HG03103 (cell line): ENCODE measurements around the gene MS4A1.
"Not testable (repeated sequence)": the region's sequence is repeated elsewhere in the genome, so short reads cannot be mapped to it uniquely, and the experiment has no call there.

Source experiments
- ATAC-seq: cut with Tn5 transposase; IDR thresholded peaks from one replicate; pipeline ENCODE4 v1.9.1; 2021; ENCODE audit warnings: low read depth; ENCODE audit not compliant: unreplicated experiment

Gene MS4A1

DNA sequence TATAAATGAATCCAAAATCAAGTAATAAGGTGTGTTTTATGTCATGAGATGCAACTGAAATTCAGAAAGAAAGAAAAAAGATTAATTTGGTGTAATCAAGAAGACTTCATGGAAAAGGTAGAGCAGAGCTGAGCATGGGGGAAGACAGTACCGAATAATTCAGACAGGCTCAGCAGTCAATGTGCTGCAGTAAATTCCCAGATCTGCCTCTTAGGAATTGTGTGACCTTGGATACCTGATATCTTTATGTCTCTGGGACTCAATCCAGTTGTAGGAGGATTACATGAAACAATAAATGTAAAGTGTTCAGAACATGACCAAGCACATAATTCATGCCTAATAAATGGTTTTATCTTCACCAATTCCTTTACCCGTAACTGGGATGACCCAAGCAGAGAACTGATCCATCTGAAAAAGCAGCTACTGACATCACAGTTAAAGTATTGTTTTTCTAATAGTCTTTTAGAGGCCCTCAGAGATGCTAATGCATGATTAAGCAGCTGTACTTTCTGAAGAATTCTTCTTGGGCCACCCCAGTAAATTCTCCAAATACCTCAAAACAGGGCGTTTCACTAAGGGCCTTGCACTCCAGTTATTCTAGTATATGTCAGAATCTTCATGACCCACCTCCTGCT lies 44.7 kb downstream of the MS4A1 start:
- no peak for ATAC-seq

DNA sequence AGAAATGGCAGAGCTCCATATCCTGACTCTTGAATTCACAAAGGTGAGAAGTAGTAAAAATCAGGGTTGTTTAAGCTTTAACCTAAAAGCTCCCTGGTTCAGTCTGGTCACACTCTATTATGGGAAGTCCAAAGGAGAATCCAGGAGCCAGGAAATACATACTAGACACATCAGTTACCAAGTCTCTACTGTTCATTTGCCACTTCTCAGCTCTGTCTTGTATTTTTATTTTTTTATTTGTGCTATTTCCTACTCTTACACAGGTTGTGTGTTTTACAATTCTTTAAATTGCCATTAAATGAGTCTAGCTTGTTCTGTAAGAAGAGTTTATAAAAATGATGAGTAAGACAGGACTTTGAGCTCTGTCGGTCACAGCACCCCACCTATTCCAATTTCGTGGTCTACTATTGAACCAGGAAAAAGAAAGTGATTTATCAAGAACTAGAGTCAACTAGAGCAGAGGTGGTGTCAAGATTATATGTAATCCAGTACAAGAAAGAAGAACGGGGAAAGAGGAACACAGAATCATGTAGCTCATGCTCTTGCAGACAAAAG lies 46.7 kb downstream of the MS4A1 start:
- no peak for ATAC-seq

DNA sequence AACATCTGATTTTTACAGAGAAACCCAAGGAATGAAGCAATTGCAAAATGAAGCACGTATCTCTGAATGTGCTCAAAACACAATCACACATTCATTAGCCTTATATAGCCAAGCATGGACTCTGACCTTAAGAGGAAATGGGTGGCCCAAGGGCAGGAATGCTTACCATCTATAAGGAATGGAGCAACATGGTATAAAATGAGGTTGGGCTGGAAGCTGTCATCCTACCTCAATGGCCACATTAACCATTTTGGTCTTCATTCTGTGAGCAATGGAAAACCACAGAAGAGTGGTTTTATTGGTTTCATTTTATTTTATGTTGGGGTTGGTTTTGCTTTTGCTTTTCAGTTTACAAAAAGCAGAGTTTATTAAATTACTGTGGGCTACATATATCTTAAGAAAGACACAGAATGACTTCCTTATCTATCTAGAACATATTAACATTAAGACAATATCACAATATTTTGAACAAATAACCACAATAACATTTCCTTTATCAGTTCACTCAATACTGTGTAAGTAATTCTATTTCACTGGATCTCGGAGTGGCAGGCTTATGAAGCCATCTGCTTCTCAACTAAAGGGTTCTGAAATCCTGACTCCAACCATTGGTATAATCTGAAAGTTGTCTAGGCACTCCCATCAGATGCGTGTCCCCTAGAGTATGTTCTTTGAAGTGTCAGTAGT lies 48.7 kb downstream of the MS4A1 start:
- ATAC-seq: no peak

DNA sequence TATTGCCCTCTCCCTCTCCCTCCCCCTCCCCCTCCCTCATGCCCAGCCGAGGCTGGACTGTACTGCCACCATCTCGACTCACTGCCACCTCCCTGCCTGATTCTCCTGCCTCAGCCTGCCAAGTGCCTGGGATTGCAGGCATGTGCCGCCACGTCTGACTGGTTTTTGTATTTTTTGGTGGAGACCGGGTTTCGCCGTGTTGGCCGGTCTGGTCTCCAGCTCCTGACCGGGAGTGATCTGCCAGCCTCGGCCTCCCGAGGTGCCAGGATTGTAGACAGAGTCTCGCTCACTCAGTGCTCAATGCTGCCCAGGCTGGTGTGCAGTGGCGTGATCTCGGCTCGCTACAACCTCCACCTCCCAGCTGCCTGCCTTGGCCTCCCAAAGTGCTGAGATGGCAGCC lies 54.0 kb downstream of the MS4A1 start:
- not testable (repeated sequence) for ATAC-seq

DNA sequence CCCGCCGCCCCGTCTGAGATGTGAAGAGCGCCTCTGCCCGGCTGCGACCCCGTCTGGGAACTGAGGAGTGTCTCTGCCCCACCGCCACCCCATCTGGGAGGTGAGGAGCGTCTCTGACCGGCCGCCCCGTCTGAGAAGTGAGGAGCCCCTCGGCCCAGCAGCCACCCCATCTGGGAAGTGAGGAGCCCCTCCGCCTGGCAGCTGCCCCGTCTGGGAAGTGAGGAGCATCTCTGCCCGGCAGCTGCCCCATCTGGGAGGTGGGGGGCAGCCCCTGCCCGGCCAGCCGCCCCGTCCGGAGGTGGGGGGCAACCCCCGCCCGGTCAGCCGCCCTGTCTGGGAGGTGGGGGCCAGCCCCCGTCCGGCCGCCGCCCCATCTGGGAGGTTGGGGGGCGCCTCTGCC lies 54.6 kb downstream of the MS4A1 start:
- not testable (repeated sequence) for ATAC-seq

DNA sequence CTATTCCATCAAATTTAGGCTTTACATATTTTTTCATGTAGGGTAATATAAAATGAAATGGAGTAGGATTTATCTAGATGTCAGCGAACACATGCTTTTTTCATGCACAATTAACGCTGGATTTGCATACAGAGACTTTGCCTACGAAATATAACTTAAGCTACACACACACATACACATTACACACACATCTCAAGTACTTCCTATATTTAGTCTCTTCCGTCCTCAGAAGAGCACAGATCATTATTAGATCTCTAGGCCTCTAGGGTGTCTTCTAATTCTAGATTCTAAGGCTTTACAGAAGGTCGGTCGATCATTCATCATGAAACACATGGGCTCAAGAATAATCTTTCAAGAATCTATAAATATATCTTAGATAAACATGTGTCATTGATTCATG lies 55.7 kb downstream of the MS4A1 start:
- ATAC-seq: no peak

DNA sequence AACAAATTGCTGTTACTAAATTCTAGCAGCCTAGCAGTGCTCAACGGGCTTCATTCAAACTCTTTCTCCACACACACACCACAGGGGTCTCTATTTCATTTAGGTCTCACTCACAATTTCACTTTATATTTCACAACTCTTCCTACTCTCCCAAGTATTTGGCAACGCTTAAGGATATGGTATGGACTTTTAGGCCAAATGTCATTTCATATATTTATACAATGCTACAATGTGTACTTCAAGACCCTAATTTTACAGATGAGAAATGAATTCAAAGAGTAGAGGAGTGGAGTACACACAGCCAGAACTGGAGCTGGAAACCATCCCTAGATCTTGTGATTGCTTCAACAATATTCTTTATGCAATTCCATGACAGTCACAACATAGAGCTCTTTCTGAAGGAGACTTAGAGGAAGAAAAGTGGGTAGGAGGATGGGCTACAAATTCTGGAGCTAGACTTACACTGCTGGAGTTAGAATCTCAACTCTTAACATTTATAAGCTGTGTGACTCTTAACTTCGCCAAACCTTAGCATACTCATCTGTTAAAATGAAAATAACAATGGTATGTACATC lies 57.1 kb downstream of the MS4A1 start:
- ATAC-seq: no peak

DNA sequence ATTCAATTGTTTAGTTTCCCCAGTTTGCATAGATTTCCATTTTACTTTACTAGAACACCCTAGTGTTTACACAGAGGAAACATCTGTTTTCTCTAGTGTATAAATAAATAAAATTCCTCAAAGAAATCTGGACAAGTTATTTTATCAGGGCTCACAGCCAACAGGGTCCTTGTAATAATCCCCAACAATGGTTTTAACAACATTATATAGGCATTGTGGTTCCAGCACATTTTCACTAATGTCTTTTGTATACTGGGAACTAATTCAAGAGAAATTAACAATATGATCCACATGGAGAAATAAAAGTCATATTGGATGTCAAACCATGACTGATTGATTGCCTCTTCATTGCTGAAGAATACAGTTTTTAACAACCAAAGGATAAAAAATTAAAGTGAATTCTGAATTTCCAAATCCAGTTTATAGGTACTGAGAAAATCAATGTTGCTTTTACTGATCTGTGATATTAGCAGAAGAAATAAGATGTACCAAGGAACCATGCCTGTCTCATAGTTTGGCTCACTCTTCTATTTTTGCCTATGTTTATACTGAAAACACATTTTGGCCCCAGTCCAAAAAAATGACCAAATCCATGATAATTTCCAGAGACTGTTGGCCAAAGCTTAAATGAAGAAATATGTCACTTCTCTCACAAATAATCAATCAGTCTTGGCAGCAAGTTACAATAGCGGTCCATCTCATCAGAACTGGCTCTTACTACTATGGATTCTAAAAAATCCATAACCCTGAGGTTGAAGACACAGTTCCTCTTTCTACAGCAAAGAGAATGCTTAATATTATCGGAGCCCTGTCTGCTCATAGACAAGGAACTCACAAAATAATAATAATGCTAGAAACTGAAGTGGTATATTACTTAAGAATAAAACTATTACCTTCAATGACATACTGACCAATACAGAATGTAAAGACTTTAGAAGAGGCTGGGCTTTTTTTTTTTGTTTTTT lies 58.1 kb downstream of the MS4A1 start:
- ATAC-seq: no peak

DNA sequence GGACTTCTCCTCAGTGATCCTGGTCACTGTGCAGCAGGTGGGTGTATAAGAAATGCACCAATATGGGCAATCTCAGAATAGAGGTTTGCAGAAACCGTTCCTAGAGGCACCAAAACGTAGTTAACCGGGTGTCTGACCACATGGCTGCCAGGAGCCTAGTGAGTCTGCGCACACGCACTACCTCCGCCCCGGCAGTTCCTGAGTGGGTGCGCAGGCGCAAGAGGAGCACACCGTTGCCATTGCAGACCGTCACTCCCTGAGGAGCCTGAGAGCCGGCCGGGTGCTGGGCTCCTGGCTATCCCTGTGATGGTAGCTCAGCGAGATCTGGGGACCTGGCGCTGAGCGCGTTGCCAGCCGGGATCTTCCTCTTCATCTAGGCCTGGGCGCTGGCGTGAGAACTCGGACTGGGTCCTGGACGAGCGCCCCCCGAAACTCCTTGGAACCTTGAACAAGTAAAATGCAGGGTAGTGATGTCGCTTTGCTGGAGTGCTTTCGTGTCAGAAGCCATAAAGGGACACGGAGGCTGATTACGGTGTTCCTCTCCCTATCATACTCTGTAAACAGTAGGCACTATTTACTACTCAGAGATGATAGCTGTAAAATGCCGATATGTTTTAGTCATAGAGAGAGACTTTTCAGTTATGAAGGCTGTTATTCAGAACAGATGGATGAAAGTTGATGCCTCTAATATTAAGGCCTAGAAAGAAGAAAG lies 59.7 kb downstream of the MS4A1 start, which contains the start of gene MS4A13:
MS4A13 (plus strand) TSS at position 249 of the 712 bp plus-strand sequence. CDS start 2,692 bp downstream, outside the sequence.
- no peak for ATAC-seq
